Fibroblast of skin of left quadriceps (primary cell): ENCODE measurements around the gene DCP2.
"Not testable (repeated sequence)": the region's sequence is repeated elsewhere in the genome, so short reads cannot be mapped to it uniquely, and the experiment has no call there.

Experiments used
- DNase-seq, 2 experiments: peaks; one replicate each; pipeline ENCODE4 v3.0.0-alpha.2; 2013; ENCODE audit warnings: low read depth in 2 of 2

DCP2 gene

GRCh38 chr5:112976432-112977309 is at the start of gene DCP2:
DCP2 (plus strand) TSS chr5:112976798; CDS start chr5:112976934, 136 bp downstream.
- peak; percentile 99 for DNase-seq

- DNase-seq, result no peak
Observed at GRCh38 chr5:112929336-112930081, 47.1 kb upstream of the DCP2 start.

GRCh38 chr5:112930082-112930344 is 46.6 kb upstream of the DCP2 start:
- DNase-seq, result no peak

- peak in 1 of 2 experiments; percentile 21 for DNase-seq
Observed at GRCh38 chr5:112931473-112931872, 45.1 kb upstream of the DCP2 start.

GRCh38 chr5:112933105-112933504 is 43.5 kb upstream of the DCP2 start:
- DNase-seq, result no peak

- DNase-seq, result peak; percentile 81 to 82
Observed at GRCh38 chr5:112933651-112934365, 42.8 kb upstream of the DCP2 start.

GRCh38 chr5:112934366-112934663 is 42.3 kb upstream of the DCP2 start:
- DNase-seq, result no peak

- DNase-seq, result no peak
Observed at GRCh38 chr5:112935675-112936074, 40.9 kb upstream of the DCP2 start.

- no peak for DNase-seq
Observed at GRCh38 chr5:112938286-112938685, 38.3 kb upstream of the DCP2 start.

GRCh38 chr5:112940670-112941069 is 35.9 kb upstream of the DCP2 start:
- DNase-seq, result no peak

GRCh38 chr5:112948458-112948857 is 28.1 kb upstream of the DCP2 start:
- no peak for DNase-seq

GRCh38 chr5:112951124-112951702 is 25.4 kb upstream of the DCP2 start:
- no peak for DNase-seq

- DNase-seq, result no peak
Observed at GRCh38 chr5:112956606-112957005, 20.0 kb upstream of the DCP2 start.

GRCh38 chr5:112957036-112957808 is 19.4 kb upstream of the DCP2 start:
- no peak for DNase-seq

GRCh38 chr5:112958093-112959088 is 18.2 kb upstream of the DCP2 start:
- DNase-seq, result peak; percentile 89

GRCh38 chr5:112959872-112960271 is 16.7 kb upstream of the DCP2 start:
- DNase-seq, result not testable (repeated sequence)

GRCh38 chr5:112960315-112960714 is 16.3 kb upstream of the DCP2 start:
- DNase-seq, result no peak

GRCh38 chr5:112960863-112961504 is 15.6 kb upstream of the DCP2 start:
- DNase-seq, result no peak

- not testable (repeated sequence) for DNase-seq
Observed at GRCh38 chr5:112963374-112963733, 13.2 kb upstream of the DCP2 start.
